ENCODE measurements around the gene SMYD3. TPM values are rescaled to one million over a fixed set of nuclear protein-coding genes. Genes with fewer than 3 reads are reported as not detected.
A peak's percentile ranks its signal among the peaks of the same experiment; 100 is the strongest.

Gene SMYD3
- total and polyA plus RNA-seq, 2 of the 13 experiments (the other 11 are each of a cell fraction or from before 2014, with no cell fraction given), result 27.7 to 35.8 TPM

GRCh38 chr1:246159279-246160227 lies 347.5 kb downstream of the SMYD3 start:
- Histone ChIP-seq H2AFZ (ENCODE audit: low read length) (no peak overlapping the region), H3K4me2 (ENCODE audit: low read depth, low read length) (no peak overlapping the region), H3K79me2 (ENCODE audit: insufficient read depth, low read length) (no peaks in the 10 kb centered on the region), H3K9me3 (ENCODE audit: low read length) (no peaks in the 10 kb centered on the region), H3K4me3 (replicated peaks in 1 of 3; ENCODE audit: insufficient read depth in 1 of 3, low read depth in 2 of 3, low read length in 3 of 3) (no peak overlapping the region), H4K20me1 (ENCODE audit: insufficient read depth, low read length) (no peaks in the 10 kb centered on the region), H3K36me3 (replicated peaks in 1 of 2; ENCODE audit: control insufficient read depth in 1 of 2, insufficient read depth in 2 of 2, low read length in 2 of 2) (no peaks in the 10 kb centered on the region), H3K27me3 (ENCODE audit: control insufficient read depth in 1 of 2, insufficient read depth in 2 of 2, low read length in 2 of 2) (no peaks in the 10 kb centered on the region), H3K9ac (ENCODE audit: insufficient read depth, low read depth, low read length) (no peak overlapping the region), H3K27ac (ENCODE audit: extremely low read length, insufficient read depth, low read length) (no peak overlapping the region), H3K4me1 (ENCODE audit: insufficient read depth, low read length) (0 out of 2 replicates have a peak, but pooled peaks cover 6% of the 10 kb centered on the region)
- in situ Hi-C loops (cut with HindIII; ENCODE audit: extremely low pct_ligation_motif_present, low pct_unique_long_range_greater_than_20kb), result no loop called here
- POLR2A ChIA-PET, result no interaction called here
- no TSS peak for BruUV-seq (replicated peaks)
- WGBS (ENCODE audit: low lambda C conversion rate), result 86% methylated on average over 9 of the region's 9 CpGs
- intact Hi-C loops (cut with micrococcal nuclease; ENCODE audit: unreplicated experiment), result no loop called here
- FAIRE-seq (no peak), ATAC-seq (peak; percentile 54), DNase-seq (ENCODE audit: low spot score) (peak; percentile 17)
- CTCF ChIA-PET (ENCODE audit: low intra/inter-chr PET ratio, low total read pairs), result no interaction called here
- TF ChIP-seq MAFK (conservative IDR thresholded peaks at IDR 0.05 in 1 of 2, IDR thresholded peaks at IDR 0.05 in 1 of 2; ENCODE audit: low read length in 2 of 2), result peak; percentile 29 to 34; a peak in 1 of 4 replicates
- TF ChIP-seq HNF4G (IDR thresholded peaks at IDR 0.05; ENCODE audit: borderline replicate concordance, low read depth, low read length), result no peak
- no peak for TF ChIP-seq HNF4G (CRISPR knock-in tag; IDR thresholded peaks at IDR 0.05; ENCODE audit: borderline replicate concordance, low read depth)
- no peak for TF ChIP-seq MTA1 (CRISPR knock-in tag; IDR thresholded peaks at IDR 0.05; ENCODE audit: borderline replicate concordance)
- no peak for TF ChIP-seq ZNF652 (CRISPR knock-in tag; IDR thresholded peaks at IDR 0.05; ENCODE audit: borderline replicate concordance, low read depth)
- TF ChIP-seq CERS6 (CRISPR knock-in tag; IDR thresholded peaks at IDR 0.05), result no peak
- TF ChIP-seq TAF1 (CRISPR knock-in tag; IDR thresholded peaks at IDR 0.05), result no peak
- TF ChIP-seq PRDM15 (CRISPR knock-in tag; IDR thresholded peaks at IDR 0.05), result peak; percentile 75; the same call in 1 of the 2 replicates
- no peak for TF ChIP-seq SAFB2 (CRISPR knock-in tag; IDR thresholded peaks at IDR 0.05; ENCODE audit: borderline replicate concordance, low read depth)
- no peak for TF ChIP-seq ATRX (CRISPR knock-in tag; IDR thresholded peaks at IDR 0.05; ENCODE audit: borderline replicate concordance)
- no peak for TF ChIP-seq FOXK1 (CRISPR knock-in tag; IDR thresholded peaks at IDR 0.05; ENCODE audit: borderline replicate concordance, low read depth)
- TF ChIP-seq ZNF121 (CRISPR knock-in tag; IDR thresholded peaks at IDR 0.05), result 0 out of 2 replicates have a peak, but pooled peaks have one; percentile 13
- no peak for TF ChIP-seq ZNF510 (CRISPR knock-in tag; IDR thresholded peaks at IDR 0.05; ENCODE audit: low read depth)
- TF ChIP-seq ZBTB37 (CRISPR knock-in tag; IDR thresholded peaks at IDR 0.05), result no peak
- TF ChIP-seq THYN1 (CRISPR knock-in tag; IDR thresholded peaks at IDR 0.05; ENCODE audit: borderline replicate concordance, low read depth), result no peak
- no peak for TF ChIP-seq SMARCE1 (IDR thresholded peaks at IDR 0.05; ENCODE audit: borderline replicate concordance)
- no peak for TF ChIP-seq NR1H2 (CRISPR knock-in tag; IDR thresholded peaks at IDR 0.05; ENCODE audit: borderline replicate concordance, low read depth)
- TF ChIP-seq ZNF75D (CRISPR knock-in tag; IDR thresholded peaks at IDR 0.05; ENCODE audit: borderline replicate concordance), result no peak
